ENCODE results near the gene SHCBP1L. TPM values are rescaled to one million over a fixed set of nuclear protein-coding genes. Genes with fewer than 3 reads are reported as not detected.
A peak's percentile ranks its signal among the peaks of the same experiment; 100 is the strongest.
"Not testable (repeated sequence)": the region's sequence is repeated elsewhere in the genome, so short reads cannot be mapped to it uniquely, and the experiment has no call there.

SHCBP1L gene
- total and polyA plus RNA-seq, 2 donors (not counting 1 experiment from before 2014, with no cell fraction given) = not detected

- Histone ChIP-seq H3K4me2 (ENCODE audit: extremely low read depth, insufficient read depth, low read length) (peak overlapping the region; percentile 37), H3K4me3 (replicated peaks in 1 of 4; ENCODE audit: control extremely low read depth in 1 of 4, insufficient read depth in 1 of 4, low read depth in 3 of 4, low read length in 4 of 4) (peak overlapping the region in 1 of 4 experiments; percentile 29)
- not testable (repeated sequence) for H3K27ac ChIP-seq (ENCODE audit: insufficient read depth, low read length); H3K4me1 ChIP-seq (ENCODE audit: control insufficient read depth, extremely low read depth, insufficient read depth, low read length); H2AFZ ChIP-seq (ENCODE audit: low read length); H3K9me3 ChIP-seq (ENCODE audit: control insufficient read depth, insufficient read depth, low read depth, low read length); H3K79me2 ChIP-seq (ENCODE audit: control insufficient read depth, insufficient read depth, low read length); H3K9ac ChIP-seq (ENCODE audit: insufficient read depth, low read length); H3K36me3 ChIP-seq (ENCODE audit: control insufficient read depth, insufficient read depth, low read length); H4K20me1 ChIP-seq (ENCODE audit: control insufficient read depth, extremely low read depth, insufficient read depth, low read length); H3K27me3 ChIP-seq (ENCODE audit: control insufficient read depth, insufficient read depth, low read length)
- peak in 1 of 2 donors; percentile 33 for DNase-seq (ENCODE audit: low read depth in 2 of 2)
Observed at GRCh38 chr1:182942145-182942544, 10.8 kb downstream of the SHCBP1L start.

- Histone ChIP-seq H3K27ac (ENCODE audit: insufficient read depth, low read length) (no peak overlapping the region), H2AFZ (ENCODE audit: low read length) (no peak overlapping the region), H3K9ac (ENCODE audit: insufficient read depth, low read length) (no peak overlapping the region), H3K4me3 (replicated peaks in 1 of 4; ENCODE audit: control extremely low read depth in 1 of 4, insufficient read depth in 1 of 4, low read depth in 3 of 4, low read length in 4 of 4) (no peak overlapping the region), H4K20me1 (ENCODE audit: control insufficient read depth, extremely low read depth, insufficient read depth, low read length) (no peaks in the 10 kb centered on the region), H3K4me1 (ENCODE audit: control insufficient read depth, extremely low read depth, insufficient read depth, low read length) (no peaks in the 10 kb centered on the region), H3K9me3 (ENCODE audit: control insufficient read depth, insufficient read depth, low read depth, low read length) (no peaks in the 10 kb centered on the region), H3K27me3 (ENCODE audit: control insufficient read depth, insufficient read depth, low read length) (no peaks in the 10 kb centered on the region), H3K79me2 (ENCODE audit: control insufficient read depth, insufficient read depth, low read length) (no peaks in the 10 kb centered on the region), H3K4me2 (ENCODE audit: extremely low read depth, insufficient read depth, low read length) (no peak overlapping the region), H3K36me3 (ENCODE audit: control insufficient read depth, insufficient read depth, low read length) (no peaks in the 10 kb centered on the region)
- TF ChIP-seq EZH2 (IDR thresholded peaks at IDR 0.05; ENCODE audit: low read length, missing control alignments) = no peak
- TF ChIP-seq CTCF (conservative IDR thresholded peaks at IDR 0.05 in 1 of 2, IDR thresholded peaks at IDR 0.05 in 1 of 2; ENCODE audit: low read depth in 1 of 2, low read length in 2 of 2) = no peak
- no peak for DNase-seq (ENCODE audit: low read depth in 2 of 2)
Observed at GRCh38 chr1:182939413-182939812, 13.6 kb downstream of the SHCBP1L start.

- TF ChIP-seq EZH2 (IDR thresholded peaks at IDR 0.05; ENCODE audit: low read length, missing control alignments) (no peak), CTCF (conservative IDR thresholded peaks at IDR 0.05 in 1 of 2, IDR thresholded peaks at IDR 0.05 in 1 of 2; ENCODE audit: low read depth in 1 of 2, low read length in 2 of 2) (no peak)
Observed at GRCh38 chr1:182935716-182936115, 17.2 kb downstream of the SHCBP1L start.

More at GRCh38 chr1:182935716-182936115, 17.2 kb downstream of the SHCBP1L start:
- H3K36me3 ChIP-seq (ENCODE audit: control insufficient read depth, insufficient read depth, low read length) = no peaks in the 10 kb centered on the region
- H4K20me1 ChIP-seq (ENCODE audit: control insufficient read depth, extremely low read depth, insufficient read depth, low read length) = no peaks in the 10 kb centered on the region
- H3K9me3 ChIP-seq (ENCODE audit: control insufficient read depth, insufficient read depth, low read depth, low read length) = no peaks in the 10 kb centered on the region
- H3K4me1 ChIP-seq (ENCODE audit: control insufficient read depth, extremely low read depth, insufficient read depth, low read length) = no peaks in the 10 kb centered on the region
- no peak overlapping the region for H3K4me2 ChIP-seq (ENCODE audit: extremely low read depth, insufficient read depth, low read length)
- H3K79me2 ChIP-seq (ENCODE audit: control insufficient read depth, insufficient read depth, low read length) = no peaks in the 10 kb centered on the region
- H3K27ac ChIP-seq (ENCODE audit: insufficient read depth, low read length) = no peak overlapping the region
- no peak overlapping the region for H3K4me3 ChIP-seq (replicated peaks in 1 of 4; ENCODE audit: control extremely low read depth in 1 of 4, insufficient read depth in 1 of 4, low read depth in 3 of 4, low read length in 4 of 4)
- no peak for DNase-seq (ENCODE audit: low read depth in 2 of 2)
- H2AFZ ChIP-seq (ENCODE audit: low read length) = no peak overlapping the region
- no peak overlapping the region for H3K9ac ChIP-seq (ENCODE audit: insufficient read depth, low read length)
- H3K27me3 ChIP-seq (ENCODE audit: control insufficient read depth, insufficient read depth, low read length) = no peaks in the 10 kb centered on the region

All from fibroblast of lung (primary cell).